NCI-H2196 treated with DMSO at 0.1 percent for 48 hours (cell line): Measurements from ENCODE around the gene AP1M2.
"Not testable (repeated sequence)": the region's sequence is repeated elsewhere in the genome, so short reads cannot be mapped to it uniquely, and the experiment has no call there.

Source experiments
- DNase-seq: peaks from one replicate; lab custom pipeline; 2025; ENCODE audit not compliant: unreplicated experiment; lab: John Stamatoyannopoulos, UW

Gene AP1M2

GRCh38 chr19:10565567-10566407 lies 21.3 kb downstream of the AP1M2 start, which contains the start of gene KRI1:
KRI1 (minus strand) TSS chr19:10566010; CDS start chr19:10565999, 11 bp downstream.
- peak; percentile 95 for DNase-seq

GRCh38 chr19:10565028-10565566 lies 22.0 kb downstream of the AP1M2 start:
- no peak for DNase-seq

GRCh38 chr19:10562609-10563008 lies 24.5 kb downstream of the AP1M2 start:
- no peak for DNase-seq

- no peak for DNase-seq
Observed at GRCh38 chr19:10560154-10560553, 27.0 kb downstream of the AP1M2 start.

GRCh38 chr19:10557603-10558197 lies 29.4 kb downstream of the AP1M2 start:
- DNase-seq, result no peak

GRCh38 chr19:10555610-10555973 lies 31.5 kb downstream of the AP1M2 start:
- no peak for DNase-seq

GRCh38 chr19:10554760-10555609 lies 32.1 kb downstream of the AP1M2 start:
- DNase-seq, result no peak

GRCh38 chr19:10553943-10554381 lies 33.1 kb downstream of the AP1M2 start:
- DNase-seq, result no peak

- no peak for DNase-seq
Observed at GRCh38 chr19:10553087-10553667, 33.9 kb downstream of the AP1M2 start.

GRCh38 chr19:10552510-10553053 lies 34.5 kb downstream of the AP1M2 start:
- peak; percentile 3 for DNase-seq

GRCh38 chr19:10551698-10552301 lies 35.3 kb downstream of the AP1M2 start:
- DNase-seq, result no peak

- not testable (repeated sequence) for DNase-seq
Observed at GRCh38 chr19:10551006-10551405, 36.1 kb downstream of the AP1M2 start.

GRCh38 chr19:10550336-10550735 lies 36.8 kb downstream of the AP1M2 start:
- no peak for DNase-seq

GRCh38 chr19:10549733-10550132 lies 37.4 kb downstream of the AP1M2 start:
- DNase-seq, result no peak

- DNase-seq, result no peak
Observed at GRCh38 chr19:10548746-10549276, 38.3 kb downstream of the AP1M2 start.

GRCh38 chr19:10546817-10547216 lies 40.3 kb downstream of the AP1M2 start:
- no peak for DNase-seq

GRCh38 chr19:10544753-10545251 lies 42.3 kb downstream of the AP1M2 start:
- no peak for DNase-seq

- no peak for DNase-seq
Observed at GRCh38 chr19:10544242-10544752, 42.8 kb downstream of the AP1M2 start.

- DNase-seq, result peak; percentile 91
Observed at GRCh38 chr19:10543420-10544241, 43.5 kb downstream of the AP1M2 start, which contains the start of gene ATG4D. ATG4D (plus strand) TSS chr19:10543904; CDS start chr19:10544091, 187 bp downstream.
